Natural killer cell (primary cell): ENCODE measurements around the gene DRD3. TPM values are rescaled to one million over a fixed set of nuclear protein-coding genes. Genes with fewer than 3 reads are reported as not detected.

Experiments used
- ATAC-seq, 3 donors: fragments of 150-1000 bp in 2 of 3; fragments of 200-7000 bp in 1 of 3; cut with Tn5 transposase; 1 replicate in 1 of 3; 2 replicates in 2 of 3; pipeline ENCODE4 v1.10.0; 2021; ENCODE audit warnings: mild to moderate bottlenecking in 2 of 3, moderate library complexity in 2 of 3
- DNase-seq, 2 donors: peaks; one replicate each; pipeline versions ENCODE4 v3.0.0 to v3.0.0-alpha.2; 2013 to 2021; ENCODE audit warnings: mixed read lengths in 1 of 2
- H3K27ac ChIP-seq: one replicate; pipeline ENCODE4 v1.5.1; 2013; ENCODE audit warnings: mild to moderate bottlenecking, low read length
- H3K27me3 ChIP-seq: one replicate; pipeline ENCODE4 v1.6.1; 2013; ENCODE audit warnings: low read length; ENCODE audit not compliant: control insufficient read depth, insufficient read depth
- H3K36me3 ChIP-seq: one replicate; pipeline ENCODE4 v1.6.1; 2013; ENCODE audit warnings: low read length; ENCODE audit not compliant: control insufficient read depth, insufficient read depth
- H3K4me1 ChIP-seq: one replicate; pipeline ENCODE4 v1.6.1; 2013; ENCODE audit warnings: low read length; ENCODE audit not compliant: control insufficient read depth, insufficient read depth
- H3K4me3 ChIP-seq: one replicate; pipeline ENCODE4 v1.5.1; 2013; ENCODE audit warnings: low read length
- H3K9me3 ChIP-seq: one replicate; pipeline ENCODE4 v1.6.1; 2013; ENCODE audit warnings: low read length; ENCODE audit not compliant: control insufficient read depth, insufficient read depth
- H3K27ac Mint-ChIP-seq, 2 donors: one replicate each; pipeline ENCODE4 v1.8.0; 2022; ENCODE audit warnings: mild to moderate bottlenecking in 2 of 2, mixed read lengths in 2 of 2, moderate library complexity in 1 of 2
- H3K27me3 Mint-ChIP-seq, 2 donors: one replicate each; pipeline ENCODE4 v1.8.0; 2022; ENCODE audit warnings: low read depth in 2 of 2, mixed read lengths in 2 of 2
- H3K36me3 Mint-ChIP-seq: one replicate; pipeline ENCODE4 v1.8.0; 2022; ENCODE audit warnings: mixed read lengths
- H3K4me1 Mint-ChIP-seq, 2 donors: one replicate each; pipeline ENCODE4 v1.8.0; 2022; ENCODE audit warnings: mixed read lengths in 2 of 2
- H3K4me3 Mint-ChIP-seq: one replicate; pipeline ENCODE4 v1.8.0; 2022; ENCODE audit warnings: mild to moderate bottlenecking, moderate library complexity, mixed read lengths
- H3K9me3 Mint-ChIP-seq, 2 donors: one replicate each; pipeline ENCODE4 v1.8.0; 2022; ENCODE audit warnings: mixed read lengths in 2 of 2
- WGBS: methylation state at CpG from one replicate; pipeline ENCODE4 v1.1.7; 2013; ENCODE audit warnings: missing lambda C conversion rate; ENCODE audit not compliant: insufficient coverage; 5-methylcytosine and 5-hydroxymethylcytosine counted together
- intact Hi-C: fragments of 100-400 bp; cut with micrococcal nuclease; formaldehyde crosslinking; loops from one replicate; pipeline ENCODE4 v1.14.2; 2022
- total RNA-seq, 4 donors: library from RNA; stranded (reverse); fragments of 120-200 nt in 1 of 4; gene quantifications; one replicate each; pipeline versions ENCODE4 v1.2.3 to v1.2.4, GENCODE V29; 2013 to 2022
- TF ChIP-seq, protein P1 (sequence below): fragments of 200-600 bp; IDR thresholded peaks from one replicate; pipeline ENCODE4 v1.8.0; 2022; ENCODE audit warnings: antibody characterized with exemption

DRD3 gene
- total RNA-seq, 3 donors from 2014 or later (not counting 1 experiment from before 2014, with no cell fraction given): not detected

- H3K36me3 ChIP-seq: no peaks in the 10 kb centered on the region
- H3K9me3 ChIP-seq: no peaks in the 10 kb centered on the region
- Mint-ChIP-seq H3K4me1 (peaks cover 8 to 10% of the 10 kb centered on the region in 2 donors), H3K27ac (no peak overlapping the region), H3K27me3 (peaks cover 0 to 5% of the 10 kb centered on the region in 2 donors), H3K4me3 (no peak overlapping the region), H3K36me3 (no peaks in the 10 kb centered on the region), H3K9me3 (no peaks in the 10 kb centered on the region)
- H3K4me1 ChIP-seq: peaks cover 7% of the 10 kb centered on the region
- no peaks in the 10 kb centered on the region for H3K27me3 ChIP-seq
- WGBS: 87% methylated on average over 7 of the region's 9 CpGs
- H3K27ac ChIP-seq: no peak overlapping the region
- no peak for ATAC-seq
- TF ChIP-seq, protein P1, sequence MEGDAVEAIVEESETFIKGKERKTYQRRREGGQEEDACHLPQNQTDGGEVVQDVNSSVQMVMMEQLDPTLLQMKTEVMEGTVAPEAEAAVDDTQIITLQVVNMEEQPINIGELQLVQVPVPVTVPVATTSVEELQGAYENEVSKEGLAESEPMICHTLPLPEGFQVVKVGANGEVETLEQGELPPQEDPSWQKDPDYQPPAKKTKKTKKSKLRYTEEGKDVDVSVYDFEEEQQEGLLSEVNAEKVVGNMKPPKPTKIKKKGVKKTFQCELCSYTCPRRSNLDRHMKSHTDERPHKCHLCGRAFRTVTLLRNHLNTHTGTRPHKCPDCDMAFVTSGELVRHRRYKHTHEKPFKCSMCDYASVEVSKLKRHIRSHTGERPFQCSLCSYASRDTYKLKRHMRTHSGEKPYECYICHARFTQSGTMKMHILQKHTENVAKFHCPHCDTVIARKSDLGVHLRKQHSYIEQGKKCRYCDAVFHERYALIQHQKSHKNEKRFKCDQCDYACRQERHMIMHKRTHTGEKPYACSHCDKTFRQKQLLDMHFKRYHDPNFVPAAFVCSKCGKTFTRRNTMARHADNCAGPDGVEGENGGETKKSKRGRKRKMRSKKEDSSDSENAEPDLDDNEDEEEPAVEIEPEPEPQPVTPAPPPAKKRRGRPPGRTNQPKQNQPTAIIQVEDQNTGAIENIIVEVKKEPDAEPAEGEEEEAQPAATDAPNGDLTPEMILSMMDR: no peak
- DNase-seq: peak in 1 of 2 donors; percentile 48
- intact Hi-C loops: no loop called here
- H3K4me3 ChIP-seq: no peak overlapping the region
Measured at GRCh38 chr3:114155370-114155821, 23.5 kb downstream of the DRD3 start.

DNA sequence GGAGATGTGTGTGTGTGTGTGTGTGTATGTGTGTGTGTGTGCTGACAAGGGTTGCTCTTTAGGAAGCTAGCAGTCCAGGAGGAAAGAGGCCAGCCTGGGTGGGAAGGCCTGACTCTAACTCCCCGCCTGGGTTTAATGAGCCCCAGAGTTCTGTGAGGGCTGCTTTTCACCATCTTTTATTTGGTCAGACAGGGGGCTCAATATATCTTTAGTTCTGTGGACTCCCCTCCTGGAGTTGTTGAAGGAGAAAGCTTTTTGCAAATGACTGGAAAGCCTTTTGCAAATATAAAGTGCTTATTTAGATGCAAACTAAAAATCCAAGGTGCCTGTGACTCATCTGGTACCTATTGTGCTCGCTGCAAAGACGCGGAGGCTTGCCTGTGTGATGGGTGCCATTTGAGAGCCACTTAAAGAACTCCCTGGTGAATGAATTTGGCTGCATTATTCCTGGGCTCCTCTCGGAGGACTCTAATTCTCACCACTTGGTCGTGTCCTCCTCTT is 24.5 kb downstream of the DRD3 start:
- no peaks in the 10 kb centered on the region for H3K36me3 ChIP-seq
- Mint-ChIP-seq H3K9me3 (no peaks in the 10 kb centered on the region), H3K4me1 (peaks cover 8 to 10% of the 10 kb centered on the region in 2 donors), H3K36me3 (no peaks in the 10 kb centered on the region), H3K4me3 (no peak overlapping the region), H3K27ac (peak overlapping the region in 1 of 2 donors; percentile 69), H3K27me3 (peaks cover 0 to 5% of the 10 kb centered on the region in 2 donors)
- H3K4me1 ChIP-seq: peaks cover 7% of the 10 kb centered on the region
- intact Hi-C loops: loop anchor here (5.0 kb wide), 2 partner anchors 58 to 183 kb away; no protein-coding TSS in a partner anchor
- no peak for ATAC-seq
- no peak overlapping the region for H3K27ac ChIP-seq
- DNase-seq: no peak
- TF ChIP-seq, protein P1: no peak
- H3K9me3 ChIP-seq: no peaks in the 10 kb centered on the region
- H3K4me3 ChIP-seq: no peak overlapping the region
- H3K27me3 ChIP-seq: no peaks in the 10 kb centered on the region
- WGBS: 98% methylated on average over 6 of the region's 6 CpGs

- Histone ChIP-seq H3K36me3 (no peaks in the 10 kb centered on the region), H3K27me3 (no peaks in the 10 kb centered on the region), H3K4me1 (peaks cover 7% of the 10 kb centered on the region), H3K9me3 (no peaks in the 10 kb centered on the region), H3K27ac (peak overlapping the region; percentile 6), H3K4me3 (peak overlapping the region; percentile 28)
- intact Hi-C loops: loop anchor here (1.0 to 5.0 kb wide), 4 partner anchors 60 to 266 kb away; no protein-coding TSS in a partner anchor
- Mint-ChIP-seq H3K27me3 (peaks cover 0 to 3% of the 10 kb centered on the region in 2 donors), H3K9me3 (no peaks in the 10 kb centered on the region), H3K36me3 (no peaks in the 10 kb centered on the region), H3K4me1 (peaks cover 8 to 10% of the 10 kb centered on the region in 2 donors), H3K4me3 (peak overlapping the region; percentile 74), H3K27ac (peak overlapping the region; percentile 19 to 69)
- DNase-seq: peak; percentile 78 to 91
- peak; percentile 93 to 98 (median 98) for ATAC-seq
- TF ChIP-seq, protein P1: peak; percentile 98
- WGBS: 13% methylated on average over 35 of the region's 35 CpGs
Measured at GRCh38 chr3:114152519-114153151, 26.2 kb downstream of the DRD3 start.
